HEK293 (cell line): ENCODE measurements around the gene LCTL.

ENCODE experiments used
- CTCF ChIA-PET: fragments of 350-600 bp; formaldehyde crosslinking; extraction: SDS; loops from one replicate; lab custom pipeline; 2021; ENCODE audit warnings: antibody characterized with exemption; lab: Yijun Ruan, JAX
- POLR2A ChIA-PET: fragments of 300-600 bp; formaldehyde crosslinking; extraction: SDS; loops from one replicate; lab custom pipeline; 2020; ENCODE audit warnings: antibody characterized with exemption, inconsistent platforms; lab: Yijun Ruan, JAX
- H3K27ac ChIP-seq: fragments of 200-500 bp; sonication (Bioruptor generic); 2 replicates; pipeline ENCODE4 v1.5.1; 2014; ENCODE audit warnings: low read depth, low read length, control low read depth, inconsistent platforms; ENCODE audit errors: extremely low read depth
- H3K36me3 ChIP-seq, 2 experiments: fragments of 200-500 bp in 1 of 2; sonication (Bioruptor generic) in 1 of 2; 1 replicate in 1 of 2; 2 replicates in 1 of 2; pipeline ENCODE4 v1.5.1; 2014 to 2017; ENCODE audit warnings: inconsistent platforms in 2 of 2, low read length in 2 of 2; ENCODE audit not compliant: control insufficient read depth in 2 of 2, insufficient read depth in 1 of 2
- H3K4me1 ChIP-seq: fragments of 200-500 bp; sonication (Bioruptor generic); 2 replicates; pipeline ENCODE4 v1.5.1; 2014; ENCODE audit warnings: mild to moderate bottlenecking, low read length, inconsistent platforms; ENCODE audit not compliant: control insufficient read depth, insufficient read depth
- H3K4me3 ChIP-seq: 2 replicates; pipeline ENCODE4 v1.5.1; 2011; ENCODE audit warnings: low read depth, mild to moderate bottlenecking, control low read depth, low read length, moderate library complexity
- H3K9me3 ChIP-seq: fragments of 200-500 bp; sonication (Bioruptor generic); 2 replicates; pipeline ENCODE4 v1.5.1; 2014; ENCODE audit warnings: low read depth, low read length, inconsistent platforms; ENCODE audit not compliant: control insufficient read depth, insufficient read depth
- CTCF ChIP-seq: fragments of 450-650 bp; formaldehyde crosslinking; IDR thresholded peaks from 2 replicates; pipeline ENCODE4 v1.5.1; 2016; ENCODE audit warnings: missing biosample characterization, missing genetic modification characterization
- EGR2 ChIP-seq: fragments of 450-650 bp; formaldehyde crosslinking; IDR thresholded peaks from 2 replicates; pipeline ENCODE4 v1.5.1; 2016; ENCODE audit warnings: low read depth, missing biosample characterization, missing genetic modification characterization
- MYNN ChIP-seq: fragments of 450-650 bp; formaldehyde crosslinking; IDR thresholded peaks from 2 replicates; pipeline ENCODE4 v1.5.1; 2016; ENCODE audit warnings: missing biosample characterization, missing genetic modification characterization, borderline replicate concordance
- MZF1 ChIP-seq: fragments of 450-650 bp; formaldehyde crosslinking; IDR thresholded peaks from 2 replicates; pipeline ENCODE4 v1.5.1; 2017; ENCODE audit warnings: missing biosample characterization, missing genetic modification characterization, borderline replicate concordance
- OVOL3 ChIP-seq: fragments of 450-650 bp; formaldehyde crosslinking; IDR thresholded peaks from 2 replicates; pipeline ENCODE4 v1.5.1; 2016; ENCODE audit warnings: missing biosample characterization, missing genetic modification characterization
- SCRT2 ChIP-seq: fragments of 450-650 bp; formaldehyde crosslinking; IDR thresholded peaks from 2 replicates; pipeline ENCODE4 v1.5.1; 2016; ENCODE audit warnings: missing biosample characterization, missing genetic modification characterization
- ZBTB44 ChIP-seq: fragments of 450-650 bp; IDR thresholded peaks from 2 replicates; pipeline ENCODE4 v1.5.1; 2018; ENCODE audit warnings: missing biosample characterization, mild to moderate bottlenecking, missing genetic modification characterization
- ZBTB7A ChIP-seq: fragments of 450-650 bp; formaldehyde crosslinking; IDR thresholded peaks from 2 replicates; pipeline ENCODE4 v1.5.1; 2016; ENCODE audit warnings: low read depth, missing biosample characterization, missing genetic modification characterization
- ZFP69B ChIP-seq: fragments of 450-650 bp; formaldehyde crosslinking; IDR thresholded peaks from 2 replicates; pipeline ENCODE4 v1.5.1; 2016; ENCODE audit warnings: missing biosample characterization, missing genetic modification characterization
- ZIC2 ChIP-seq: fragments of 450-650 bp; formaldehyde crosslinking; IDR thresholded peaks from 2 replicates; pipeline ENCODE4 v1.5.1; 2016; ENCODE audit warnings: missing biosample characterization, missing genetic modification characterization
- ZNF121 ChIP-seq: fragments of 450-650 bp; formaldehyde crosslinking; IDR thresholded peaks from 2 replicates; pipeline ENCODE4 v1.5.1; 2016; ENCODE audit warnings: missing biosample characterization, missing genetic modification characterization
- ZNF26 ChIP-seq: fragments of 450-650 bp; formaldehyde crosslinking; IDR thresholded peaks from 2 replicates; pipeline ENCODE4 v1.5.1; 2016; ENCODE audit warnings: missing biosample characterization, missing genetic modification characterization
- ZNF423 ChIP-seq: fragments of 450-650 bp; formaldehyde crosslinking; IDR thresholded peaks from 2 replicates; pipeline ENCODE4 v1.5.1; 2016; ENCODE audit warnings: missing biosample characterization, missing genetic modification characterization
- ZNF529 ChIP-seq: fragments of 450-650 bp; formaldehyde crosslinking; IDR thresholded peaks from 2 replicates; pipeline ENCODE4 v1.5.1; 2017; ENCODE audit warnings: missing genetic modification characterization, missing biosample characterization; ENCODE audit not compliant: insufficient replicate concordance
- ZNF555 ChIP-seq: fragments of 450-650 bp; formaldehyde crosslinking; conservative IDR thresholded peaks from 2 replicates; pipeline ENCODE4 v1.5.1; 2017; ENCODE audit warnings: missing biosample characterization, mild to moderate bottlenecking, missing genetic modification characterization, inconsistent platforms
- ZNF558 ChIP-seq: fragments of 450-650 bp; formaldehyde crosslinking; IDR thresholded peaks from 2 replicates; pipeline ENCODE4 v1.5.1; 2016; ENCODE audit warnings: missing biosample characterization, missing genetic modification characterization
- ZNF629 ChIP-seq: fragments of 450-650 bp; formaldehyde crosslinking; IDR thresholded peaks from 2 replicates; pipeline ENCODE4 v1.5.1; 2017; ENCODE audit warnings: missing biosample characterization, missing genetic modification characterization
- ZNF670 ChIP-seq: fragments of 450-650 bp; formaldehyde crosslinking; IDR thresholded peaks from 2 replicates; pipeline ENCODE4 v1.5.1; 2016; ENCODE audit warnings: missing biosample characterization, missing genetic modification characterization, low read depth
- ZNF843 ChIP-seq: fragments of 450-650 bp; formaldehyde crosslinking; IDR thresholded peaks from 2 replicates; pipeline ENCODE4 v1.5.1; 2016; ENCODE audit warnings: missing biosample characterization, missing genetic modification characterization
- TF ChIP-seq, protein P1 (sequence below): fragments of 450-650 bp; formaldehyde crosslinking; IDR thresholded peaks from 2 replicates; pipeline ENCODE4 v1.5.1; 2016; ENCODE audit warnings: missing biosample characterization, missing genetic modification characterization

The LCTL gene

DNA sequence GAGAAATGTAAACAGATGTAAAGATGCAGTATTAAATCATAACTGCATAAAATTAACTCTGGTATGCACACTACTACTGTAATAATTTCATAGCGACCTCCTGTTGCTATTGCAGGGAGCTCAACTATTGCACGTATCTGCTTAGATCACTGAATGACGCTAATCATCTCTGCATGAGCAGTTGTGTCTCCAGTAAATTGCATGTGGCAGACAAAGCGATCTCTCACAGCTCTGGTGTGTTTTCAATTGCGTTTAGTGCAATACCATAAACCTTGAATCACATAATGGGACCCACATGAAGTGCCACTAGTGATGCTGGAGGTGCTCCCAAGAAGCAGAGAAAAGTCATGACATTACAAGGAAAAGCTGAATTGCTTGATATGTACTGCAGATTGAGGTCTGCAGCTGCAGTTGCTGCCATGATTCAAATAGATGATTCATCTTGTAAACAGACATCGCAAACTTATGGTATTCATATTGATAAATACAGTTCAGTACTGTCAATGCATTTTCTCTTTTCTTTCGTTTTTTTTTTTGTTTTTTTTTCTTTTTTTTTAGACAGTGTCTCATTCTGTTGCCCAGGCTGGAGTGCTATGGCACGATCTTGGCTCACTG lies 30.2 kb upstream of the LCTL start (continued):
- TF ChIP-seq ZBTB44 (tag by site-specific recombination) = peak; percentile 79
- peak; percentile 39; the same call in 1 of the 2 replicates for TF ChIP-seq ZNF629 (tag by site-specific recombination)
- TF ChIP-seq ZBTB7A (tag by site-specific recombination) = no peak
- TF ChIP-seq ZNF26 (tag by site-specific recombination) = no peak
- TF ChIP-seq ZNF555 = no peak
- no peak for TF ChIP-seq ZNF558
- TF ChIP-seq, protein P1, sequence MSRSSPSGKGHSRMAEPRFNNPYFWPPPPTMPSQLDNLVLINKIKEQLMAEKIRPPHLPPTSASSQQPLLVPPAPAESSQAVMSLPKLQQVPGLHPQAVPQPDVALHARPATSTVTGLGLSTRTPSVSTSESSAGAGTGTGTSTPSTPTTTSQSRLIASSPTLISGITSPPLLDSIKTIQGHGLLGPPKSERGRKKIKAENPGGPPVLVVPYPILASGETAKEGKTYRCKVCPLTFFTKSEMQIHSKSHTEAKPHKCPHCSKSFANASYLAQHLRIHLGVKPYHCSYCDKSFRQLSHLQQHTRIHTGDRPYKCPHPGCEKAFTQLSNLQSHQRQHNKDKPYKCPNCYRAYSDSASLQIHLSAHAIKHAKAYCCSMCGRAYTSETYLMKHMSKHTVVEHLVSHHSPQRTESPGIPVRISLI (tag by site-specific recombination) = no peak
- peak; percentile 65 for TF ChIP-seq ZFP69B (tag by site-specific recombination)
- TF ChIP-seq SCRT2 (tag by site-specific recombination) = peak; percentile 79
- no peak for TF ChIP-seq ZNF423 (tag by site-specific recombination)
- no peak for TF ChIP-seq ZNF843 (tag by site-specific recombination)
- TF ChIP-seq ZIC2 (tag by site-specific recombination) = peak; percentile 70
- no peak for TF ChIP-seq EGR2 (tag by site-specific recombination)
- TF ChIP-seq ZNF121 = no peak
- TF ChIP-seq ZNF529 (tag by site-specific recombination) = no peak
- no peak for TF ChIP-seq MYNN (tag by site-specific recombination)

DNA sequence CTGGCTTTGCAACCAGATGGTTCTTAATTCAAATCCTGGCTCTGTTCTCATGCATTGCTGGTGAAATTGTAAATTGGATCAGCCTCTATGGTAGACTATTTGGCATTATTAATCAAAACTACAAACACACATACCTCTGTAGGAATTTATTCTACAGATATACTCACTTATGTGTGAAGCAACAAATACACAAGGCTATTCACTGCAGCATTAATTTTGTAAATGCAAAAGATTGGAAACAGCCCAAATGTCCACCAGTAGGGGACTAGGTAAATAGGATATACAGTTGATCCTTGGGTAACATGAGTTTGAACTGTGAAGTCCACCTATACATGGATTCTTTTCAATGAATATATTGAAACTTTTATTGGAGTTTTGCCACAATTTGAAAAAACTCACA lies 29.5 kb upstream of the LCTL start:
- Histone ChIP-seq H3K4me3 (no peak overlapping the region), H3K27ac (no peak overlapping the region), H3K4me1 (no peaks in the 10 kb centered on the region), H3K9me3 (no peaks in the 10 kb centered on the region), H3K36me3 (no peaks in the 10 kb centered on the region)
- POLR2A ChIA-PET = no interaction called here
- peak; percentile 57; the same call in 1 of the 2 replicates for TF ChIP-seq MZF1 (tag by site-specific recombination)
- no peak for TF ChIP-seq ZNF670 (tag by site-specific recombination)
- CTCF ChIA-PET = interaction anchor here (0.9 to 1.5 kb wide), 3 partner anchors 9 to 110 kb away, joined by 4 to 8 read pairs (median 5); no protein-coding TSS in a partner anchor

DNA sequence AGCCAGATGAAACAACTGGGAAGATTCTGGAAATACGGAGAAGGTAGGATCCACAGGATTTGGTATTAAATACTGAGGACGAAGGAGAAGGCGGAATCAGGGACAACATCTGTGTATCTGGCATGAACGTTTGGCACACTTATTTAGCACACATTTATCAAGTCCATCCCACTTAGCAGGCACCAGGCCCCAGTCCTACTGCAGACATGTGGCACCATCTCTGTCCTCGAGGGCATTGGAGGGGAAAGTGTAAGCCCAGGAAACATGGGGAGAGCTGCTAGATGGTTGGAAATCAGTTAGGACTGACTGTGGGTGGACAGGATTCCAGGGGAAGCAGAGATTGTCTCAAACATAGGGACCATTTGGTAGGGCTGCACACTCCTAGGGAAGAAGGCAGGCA lies 29.0 kb upstream of the LCTL start:
- POLR2A ChIA-PET = interaction anchor here (0.8 kb wide), 1 partner anchor 105 kb away, joined by 3 read pairs; no protein-coding TSS in a partner anchor
- Histone ChIP-seq H3K4me1 (no peaks in the 10 kb centered on the region), H3K4me3 (no peak overlapping the region), H3K27ac (no peak overlapping the region), H3K9me3 (no peaks in the 10 kb centered on the region), H3K36me3 (no peaks in the 10 kb centered on the region)
- CTCF ChIA-PET = no interaction called here
- TF ChIP-seq OVOL3 (tag by site-specific recombination) (no peak), CTCF (tag by site-specific recombination) (no peak)
